SH-SY5Y (cell line): ENCODE results near the gene OCA2.

ENCODE experiments used
- GATA2 ChIP-seq: IDR thresholded peaks from 2 replicates; pipeline ENCODE4 v1.6.1; 2011; ENCODE audit warnings: mild to moderate bottlenecking, low read depth, low read length
- GATA3 ChIP-seq: IDR thresholded peaks from 2 replicates; pipeline ENCODE4 v1.6.1; 2011; ENCODE audit warnings: low read depth, mild to moderate bottlenecking, low read length, moderate library complexity

DNA sequence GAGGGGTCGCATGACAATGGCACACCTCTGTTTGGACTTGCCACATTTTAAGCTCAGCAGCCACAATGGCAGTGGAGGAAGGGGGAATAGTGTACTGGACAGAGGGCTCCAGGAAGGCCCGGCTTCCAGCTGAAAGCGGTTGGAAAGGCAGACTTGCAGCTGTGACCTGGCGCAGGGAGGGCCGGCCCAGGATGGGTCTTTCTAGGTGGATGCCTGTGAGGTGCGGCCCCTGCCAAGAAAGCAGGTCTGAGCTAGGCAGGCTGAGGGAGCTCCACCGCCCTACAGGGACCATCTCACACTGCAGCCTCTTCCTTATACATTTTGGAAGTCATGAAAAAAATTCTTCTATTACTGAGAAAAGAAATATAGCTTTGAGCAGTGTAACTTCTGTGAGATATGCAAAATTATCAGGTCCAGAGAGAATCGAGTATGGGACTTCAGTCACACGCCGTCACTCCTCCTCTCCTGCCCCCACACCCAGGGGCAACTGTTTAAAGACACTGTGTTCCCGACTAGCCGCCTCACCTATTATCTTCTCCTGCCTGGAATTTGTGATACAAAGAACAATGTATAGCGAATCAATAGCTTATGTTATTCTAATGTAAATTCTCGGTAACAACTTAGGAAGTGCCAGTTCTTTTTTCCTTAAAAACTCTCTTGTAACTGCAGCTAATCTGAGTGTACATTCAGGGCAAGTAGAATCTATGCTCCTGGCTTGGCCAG, 331.0 kb downstream of the OCA2 start:
- no peak for TF ChIP-seq GATA2
- TF ChIP-seq GATA3, result no peak
